Measurements from ENCODE around the gene KCNH3.
"Not testable (repeated sequence)": the region's sequence is repeated elsewhere in the genome, so short reads cannot be mapped to it uniquely, and the experiment has no call there.

Gene KCNH3

DNA sequence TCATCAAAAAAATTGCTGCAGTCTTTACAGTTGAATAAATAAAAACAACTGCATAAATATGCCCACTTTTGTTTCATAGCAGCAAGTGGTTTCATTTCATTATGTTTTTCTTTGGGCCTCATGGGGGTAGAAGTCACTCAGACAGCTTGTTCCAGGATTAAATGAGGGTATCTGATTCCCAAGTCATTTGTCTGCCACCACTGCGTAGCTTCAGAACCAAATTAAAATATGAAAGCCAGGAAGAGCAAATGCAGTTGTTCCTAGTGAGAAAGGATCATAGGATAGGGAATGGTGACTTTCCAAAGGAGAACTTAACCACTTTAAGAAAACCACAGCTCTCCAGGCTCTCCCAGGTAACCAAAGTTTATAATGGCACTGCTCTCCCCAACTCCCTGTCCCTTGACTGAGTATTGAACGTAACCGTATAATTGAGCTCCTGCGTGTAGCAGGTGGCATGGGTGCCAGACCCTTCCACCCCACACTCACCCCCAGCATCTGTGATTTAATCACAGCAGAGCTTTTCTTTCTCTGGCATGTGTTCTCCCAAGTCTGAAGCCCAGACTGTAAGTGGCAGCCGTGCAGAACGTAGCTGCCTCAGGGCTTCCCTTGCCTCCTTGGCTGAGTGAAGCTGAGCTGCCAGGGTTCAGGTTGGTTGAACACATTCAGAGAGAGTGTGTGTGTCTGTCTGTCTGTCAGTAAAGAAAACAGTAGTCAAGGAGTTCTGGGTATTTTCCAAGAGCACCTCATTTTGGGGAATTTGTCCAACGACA lies 11.3 kb upstream of the KCNH3 start:
- no peak for DNase-seq

DNA sequence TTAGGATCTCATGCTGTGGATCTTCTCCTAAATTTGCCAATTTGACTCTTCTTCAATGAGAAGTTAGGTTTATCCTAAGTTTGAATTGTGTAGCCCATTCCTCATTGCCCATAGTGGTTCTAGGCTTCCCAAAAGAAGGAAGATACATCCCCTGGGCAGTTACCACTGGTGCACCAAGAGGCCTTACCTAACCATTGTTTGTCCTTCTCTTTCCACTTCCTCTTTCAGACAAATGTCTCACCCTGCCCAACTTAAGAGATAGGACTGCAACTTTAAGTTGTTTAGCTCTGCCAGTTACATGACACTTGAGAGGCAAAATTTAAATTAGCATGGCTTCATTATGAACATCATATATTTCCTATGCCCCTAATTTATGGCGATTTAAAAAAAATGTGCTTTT lies 9.4 kb upstream of the KCNH3 start:
- peak; percentile 55 for DNase-seq

GRCh38 chr12:49531745-49532144 lies 7.1 kb upstream of the KCNH3 start:
- DNase-seq, result no peak

GRCh38 chr12:49533331-49533730 lies 5.5 kb upstream of the KCNH3 start:
- no peak for DNase-seq

- not testable (repeated sequence) for DNase-seq
Observed at GRCh38 chr12:49534122-49534521, 4.7 kb upstream of the KCNH3 start.

- no peak for DNase-seq
Observed at GRCh38 chr12:49534731-49535278, 4.0 kb upstream of the KCNH3 start.

DNA sequence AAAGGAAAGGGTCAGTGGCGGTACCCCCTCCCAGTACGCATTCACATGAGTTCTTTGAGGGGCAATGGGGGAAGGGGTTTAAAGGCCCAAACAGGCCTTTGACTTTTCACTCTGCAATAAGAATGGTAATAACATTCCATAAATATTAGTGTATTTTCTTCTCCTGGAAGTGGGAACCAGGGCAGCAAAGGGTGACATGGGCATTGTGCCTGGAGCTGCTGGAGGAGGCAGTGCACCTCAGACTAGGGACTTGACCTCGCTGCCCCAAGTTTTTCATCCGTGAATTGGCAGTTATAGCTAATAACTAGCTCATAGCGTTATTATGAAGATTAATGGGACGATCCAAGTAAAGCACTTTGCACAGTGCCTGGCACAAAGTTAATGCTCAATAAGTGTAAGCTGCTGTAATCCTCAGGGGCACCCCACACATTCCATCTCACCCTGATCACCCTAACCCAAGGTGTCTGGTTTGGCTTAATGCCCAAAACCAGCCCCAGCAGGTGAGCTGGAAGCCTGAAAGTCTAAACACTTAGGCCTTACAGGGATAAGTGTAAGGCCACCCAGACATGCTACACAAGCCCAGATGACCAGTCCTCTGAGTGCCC lies 2.8 kb upstream of the KCNH3 start:
- no peak for DNase-seq

GRCh38 chr12:49536526-49537071 lies 2.2 kb upstream of the KCNH3 start:
- DNase-seq, result no peak

GRCh38 chr12:49537231-49537751 lies 1.5 kb upstream of the KCNH3 start:
- DNase-seq, result no peak

GRCh38 chr12:49537752-49538509 lies 899 bp upstream of the KCNH3 start:
- peak; percentile 52 for DNase-seq

- no peak for DNase-seq
Observed at GRCh38 chr12:49539406-49540228, 787 bp downstream of the KCNH3 start.

GRCh38 chr12:49540229-49541139 lies 1.7 kb downstream of the KCNH3 start:
- DNase-seq, result no peak

DNA sequence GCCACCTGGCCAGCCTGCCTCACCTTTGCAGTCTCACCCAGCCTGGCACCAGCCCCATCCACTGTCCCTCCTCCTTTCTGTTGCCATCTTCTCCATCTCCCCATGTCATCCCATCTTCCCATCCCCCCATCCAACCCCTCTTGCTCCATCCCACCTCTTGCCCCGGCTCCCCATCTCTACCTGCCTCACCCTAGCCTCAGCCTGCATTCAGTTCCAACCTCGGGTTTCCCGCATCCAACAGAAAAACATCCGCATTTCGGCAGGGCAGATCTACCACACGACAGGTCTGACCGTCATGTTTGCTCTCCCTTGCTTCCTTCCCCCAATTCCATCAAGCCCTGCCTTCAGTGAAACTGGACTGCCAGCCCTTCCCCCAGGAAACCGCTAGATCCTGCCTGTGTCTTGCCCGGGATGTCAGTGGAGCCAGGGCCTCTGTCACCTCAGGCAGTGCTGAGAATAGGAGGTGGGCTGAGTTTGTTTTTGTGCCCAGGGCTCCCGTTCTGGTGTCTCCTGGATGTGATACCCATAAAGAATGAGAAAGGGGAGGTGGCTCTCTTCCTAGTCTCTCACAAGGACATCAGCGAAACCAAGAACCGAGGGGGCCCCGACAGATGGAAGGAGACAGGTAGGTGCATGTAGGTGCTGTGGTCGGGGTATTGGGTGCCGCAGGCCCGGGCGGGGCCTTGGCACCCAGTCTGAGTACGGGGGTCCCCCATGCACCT lies 2.5 kb downstream of the KCNH3 start:
- DNase-seq, result no peak

- no peak for DNase-seq
Observed at GRCh38 chr12:49541911-49542505, 3.2 kb downstream of the KCNH3 start.

DNA sequence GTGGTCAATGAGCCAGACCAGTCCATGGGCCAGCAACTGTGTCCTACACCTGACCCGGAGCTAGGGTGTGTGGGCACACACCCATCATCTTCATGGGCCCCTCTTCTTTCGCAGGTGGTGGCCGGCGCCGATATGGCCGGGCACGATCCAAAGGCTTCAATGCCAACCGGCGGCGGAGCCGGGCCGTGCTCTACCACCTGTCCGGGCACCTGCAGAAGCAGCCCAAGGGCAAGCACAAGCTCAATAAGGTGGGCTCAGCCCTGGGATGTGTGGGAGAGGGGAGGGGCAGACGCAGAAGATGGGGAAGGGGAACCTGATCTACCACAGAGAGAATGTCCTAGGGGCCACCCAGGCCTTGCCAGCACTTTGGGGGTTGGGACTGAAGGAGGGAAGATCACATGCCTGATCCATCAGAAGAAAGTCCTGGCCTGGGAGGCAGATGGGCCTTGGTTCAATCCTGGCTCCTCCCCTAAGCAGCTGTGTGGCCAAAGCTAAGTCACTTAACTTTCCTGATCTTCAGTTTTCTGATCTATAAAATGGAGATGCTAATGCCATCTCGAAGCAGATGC lies 3.8 kb downstream of the KCNH3 start:
- no peak for DNase-seq

DNA sequence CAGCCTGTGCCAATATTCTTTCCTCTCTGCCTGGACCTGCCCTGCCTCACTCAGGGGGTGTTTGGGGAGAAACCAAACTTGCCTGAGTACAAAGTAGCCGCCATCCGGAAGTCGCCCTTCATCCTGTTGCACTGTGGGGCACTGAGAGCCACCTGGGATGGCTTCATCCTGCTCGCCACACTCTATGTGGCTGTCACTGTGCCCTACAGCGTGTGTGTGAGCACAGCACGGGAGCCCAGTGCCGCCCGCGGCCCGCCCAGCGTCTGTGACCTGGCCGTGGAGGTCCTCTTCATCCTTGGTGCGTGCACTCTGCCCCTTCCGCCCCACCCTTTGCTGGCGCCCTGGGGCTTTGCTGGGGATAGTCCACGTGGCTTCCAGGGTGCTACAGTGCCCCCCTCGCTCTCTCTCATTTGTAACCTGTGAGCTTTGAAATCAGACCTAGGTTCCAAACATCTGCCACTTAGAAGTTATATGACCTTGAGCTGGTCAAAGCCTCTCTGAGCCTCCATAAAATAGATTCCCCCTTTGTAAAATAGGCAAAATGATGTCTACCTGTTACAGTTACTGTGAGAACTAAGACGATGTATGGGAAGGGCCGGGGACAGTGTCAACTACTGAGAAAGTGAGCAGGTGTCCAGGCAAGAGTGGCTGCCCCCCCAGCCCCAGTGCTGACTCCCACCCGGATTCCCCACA lies 4.5 kb downstream of the KCNH3 start:
- DNase-seq, result no peak

- DNase-seq, result no peak
Observed at GRCh38 chr12:49543914-49544815, 5.3 kb downstream of the KCNH3 start.

DNA sequence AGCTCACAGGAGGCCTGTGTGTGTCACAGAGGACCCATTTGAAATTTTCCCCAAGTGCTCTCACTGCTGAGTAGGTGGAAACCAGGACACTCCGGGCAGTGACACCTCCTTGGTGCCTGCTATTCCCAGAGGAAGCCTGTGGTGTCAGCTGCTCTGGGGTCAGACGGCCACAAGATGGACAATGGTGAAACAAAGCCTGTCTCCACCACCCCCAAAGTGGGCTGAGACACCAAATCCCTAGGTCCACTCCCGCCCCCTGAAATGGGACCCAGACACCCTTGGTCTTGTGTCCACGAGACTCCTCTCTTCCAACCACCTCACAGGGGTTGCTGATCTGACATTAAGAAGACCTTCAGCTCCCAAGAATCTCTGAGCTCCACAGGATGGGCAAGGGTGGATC lies 7.0 kb downstream of the KCNH3 start:
- DNase-seq, result no peak
